HG03342 (cell line): ENCODE measurements around the gene OTUD4.
A peak's percentile ranks its signal among the peaks of the same experiment; 100 is the strongest.

Experiments used
- ATAC-seq: cut with Tn5 transposase; IDR thresholded peaks from one replicate; pipeline ENCODE4 v1.9.1; 2021; ENCODE audit warnings: mild to moderate bottlenecking, moderate library complexity; ENCODE audit not compliant: unreplicated experiment

OTUD4 gene

DNA sequence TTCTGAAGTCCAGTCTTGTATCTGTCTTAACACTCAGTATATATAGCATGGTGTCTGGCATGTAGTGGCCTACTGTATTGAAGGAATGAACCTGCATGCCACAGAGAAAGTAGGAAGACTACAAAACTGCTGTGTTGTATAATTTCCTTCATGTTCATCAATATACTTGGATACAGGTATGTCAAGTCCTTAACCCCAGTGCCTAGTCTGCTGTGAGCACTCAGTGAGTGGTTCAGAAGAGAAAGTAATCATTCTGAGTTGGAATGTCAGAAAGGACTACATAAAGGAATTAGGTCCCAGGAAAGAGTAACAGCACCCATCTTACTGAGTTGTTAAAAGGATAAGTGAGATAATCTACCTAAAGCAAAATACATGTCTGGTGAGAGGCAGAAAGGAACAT is 50.3 kb downstream of the OTUD4 start:
- ATAC-seq = no peak

DNA sequence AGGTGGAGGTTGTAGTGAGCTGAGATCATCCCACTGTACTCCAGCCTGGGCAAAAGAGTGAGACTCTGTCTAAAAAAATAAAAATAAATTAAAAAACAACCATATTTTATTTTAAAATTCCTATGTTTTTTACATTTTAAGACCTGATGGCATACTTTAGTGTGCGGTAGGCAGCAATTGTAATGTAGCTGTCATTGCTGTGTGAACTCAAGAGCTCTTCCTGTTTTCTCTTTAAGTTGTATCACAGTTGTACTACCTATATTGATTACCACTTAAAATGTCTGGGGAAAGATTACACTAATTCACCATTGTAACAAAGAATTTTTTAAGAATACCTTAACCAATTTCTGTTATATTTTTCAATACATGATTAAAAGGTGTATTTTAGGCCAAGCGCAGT is 55.0 kb downstream of the OTUD4 start:
- ATAC-seq = no peak

DNA sequence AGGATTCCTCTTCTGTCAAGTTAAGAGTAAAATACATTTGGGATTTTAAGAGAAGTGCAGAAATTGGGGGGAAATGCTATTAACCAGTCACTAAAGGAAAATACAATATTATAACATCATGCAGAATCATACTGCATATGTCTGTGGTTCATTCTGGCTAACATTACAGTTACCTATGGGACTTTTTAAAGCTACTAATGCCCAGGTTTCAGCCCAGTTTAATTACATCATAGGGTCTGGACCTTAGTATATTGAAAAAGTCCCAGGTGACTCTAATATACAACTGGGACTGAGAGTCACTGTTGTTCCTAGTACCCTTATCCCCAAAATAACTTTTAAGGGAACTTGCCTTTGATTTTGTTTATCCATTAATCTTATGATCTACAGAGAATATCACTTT is 72.3 kb downstream of the OTUD4 start:
- ATAC-seq = no peak

DNA sequence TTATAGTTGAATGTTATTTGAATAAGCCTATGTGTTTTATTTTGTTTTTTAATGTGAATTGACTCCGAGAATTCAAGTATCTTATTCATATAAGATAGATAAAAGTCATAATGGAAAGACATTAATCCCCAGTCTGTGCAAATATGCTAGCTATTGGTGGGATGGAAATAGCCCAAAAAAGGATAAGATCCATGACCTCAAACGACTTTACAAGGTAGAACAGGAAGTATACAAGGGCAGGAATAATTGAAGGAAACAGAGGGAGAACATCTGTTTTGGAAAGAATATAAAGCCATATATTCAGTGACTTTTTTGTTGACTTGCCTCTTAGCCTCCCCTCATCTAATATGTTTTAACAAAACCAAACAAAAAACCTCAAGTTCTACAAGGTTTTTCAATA is 73.3 kb downstream of the OTUD4 start:
- ATAC-seq = no peak

- ATAC-seq = no peak
Observed at GRCh38 chr4:145103496-145103895, 76.9 kb downstream of the OTUD4 start.

DNA sequence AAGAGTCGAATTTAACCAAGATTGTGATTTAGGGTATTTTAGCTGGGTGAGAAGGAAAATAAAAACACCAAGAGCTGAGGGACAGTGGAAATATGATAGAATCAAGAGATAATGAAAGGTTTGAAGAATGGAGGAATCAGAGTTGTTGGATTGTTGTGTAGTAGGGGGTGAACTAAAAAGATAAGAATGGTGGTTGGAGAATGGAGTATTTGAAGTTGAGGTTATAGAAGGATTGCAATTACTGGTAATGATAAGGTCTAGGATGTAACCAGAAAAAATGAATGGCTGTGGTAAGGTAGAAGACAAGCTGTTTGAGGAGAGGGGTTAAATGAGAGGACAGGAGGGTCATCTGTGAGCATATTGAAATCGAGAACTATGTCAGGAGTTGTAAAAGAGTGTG is 77.8 kb downstream of the OTUD4 start:
- ATAC-seq = no peak

DNA sequence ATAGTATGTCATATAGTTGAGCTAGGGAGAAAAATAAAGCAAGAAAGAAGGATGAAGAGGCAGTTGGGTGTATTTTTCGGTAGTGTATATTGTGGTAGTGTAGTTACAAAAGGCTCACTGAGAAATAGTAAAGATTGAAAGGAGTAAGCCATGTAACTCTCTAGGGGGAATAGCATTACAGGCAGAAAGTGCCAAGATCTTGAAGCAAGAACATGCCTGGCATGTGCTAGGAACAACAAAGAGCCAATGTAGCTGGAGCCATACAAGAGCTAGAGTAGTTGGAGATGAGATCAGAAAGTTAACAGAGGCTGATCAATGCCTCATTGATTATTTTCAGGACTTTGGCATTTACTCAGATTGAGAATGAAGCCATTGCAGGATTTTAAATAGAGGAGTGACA is 79.3 kb downstream of the OTUD4 start:
- ATAC-seq = no peak

- no peak for ATAC-seq
Observed at GRCh38 chr4:145099653-145100052, 80.7 kb downstream of the OTUD4 start.

GRCh38 chr4:145098675-145099037 is 81.7 kb downstream of the OTUD4 start:
- ATAC-seq = peak; percentile 24

GRCh38 chr4:145097821-145098674 is 82.3 kb downstream of the OTUD4 start, which contains the start of the genes ABCE1 and ANAPC10:
Gene ABCE1, plus strand, starts transcription at chr4:145098311. Its CDS starts 6,102 bp downstream, at chr4:145104413.
Gene ANAPC10, minus strand, starts transcription at chr4:145098196. Its CDS starts 2,097 bp downstream, at chr4:145096099.
- peak; percentile 79 for ATAC-seq

GRCh38 chr4:145097331-145097820 is 83.0 kb downstream of the OTUD4 start:
- ATAC-seq = no peak

- ATAC-seq = no peak
Observed at GRCh38 chr4:145093638-145094037, 86.8 kb downstream of the OTUD4 start.

GRCh38 chr4:145090380-145090779 is 90.0 kb downstream of the OTUD4 start:
- no peak for ATAC-seq

DNA sequence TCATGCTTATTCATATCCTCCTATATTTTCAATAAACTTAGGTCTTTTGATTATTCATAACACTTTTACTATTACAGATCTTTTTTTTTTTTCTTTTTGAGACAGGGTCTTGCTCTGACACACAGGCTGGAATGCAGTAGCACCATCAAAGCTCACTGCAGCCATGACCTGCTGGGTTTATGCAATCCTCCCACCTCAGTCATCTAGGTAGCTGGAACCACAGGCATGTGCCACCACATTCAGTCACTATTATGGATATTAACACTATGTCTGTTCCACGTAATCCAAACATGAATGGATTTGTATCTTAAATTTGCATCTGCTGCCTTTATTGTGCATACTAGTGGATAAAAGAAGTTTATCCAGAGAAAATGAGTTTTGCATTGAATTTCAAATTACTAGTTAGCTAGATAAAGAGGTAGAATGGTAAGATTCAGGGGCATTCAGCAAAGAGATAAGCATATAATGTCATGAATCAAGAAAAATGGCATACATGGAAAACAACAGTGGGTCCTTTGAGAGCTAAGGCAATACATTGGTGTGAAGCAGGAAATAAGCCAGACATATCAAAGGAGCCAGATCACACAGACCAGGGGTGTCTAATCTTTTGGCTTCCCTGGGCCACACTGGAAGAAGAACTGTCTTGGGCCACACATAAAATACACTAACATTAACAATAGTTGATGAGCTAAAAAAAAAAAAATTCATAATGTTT is 96.3 kb downstream of the OTUD4 start:
- no peak for ATAC-seq
